ENCODE results near the gene MRAS. TPM values are rescaled to one million over a fixed set of nuclear protein-coding genes. Genes with fewer than 3 reads are reported as not detected.

MRAS gene
- total and polyA plus RNA-seq, 2 of the 13 experiments (the other 11 are each of a cell fraction or from before 2014, with no cell fraction given), result 8.8 to 36.2 TPM

DNA sequence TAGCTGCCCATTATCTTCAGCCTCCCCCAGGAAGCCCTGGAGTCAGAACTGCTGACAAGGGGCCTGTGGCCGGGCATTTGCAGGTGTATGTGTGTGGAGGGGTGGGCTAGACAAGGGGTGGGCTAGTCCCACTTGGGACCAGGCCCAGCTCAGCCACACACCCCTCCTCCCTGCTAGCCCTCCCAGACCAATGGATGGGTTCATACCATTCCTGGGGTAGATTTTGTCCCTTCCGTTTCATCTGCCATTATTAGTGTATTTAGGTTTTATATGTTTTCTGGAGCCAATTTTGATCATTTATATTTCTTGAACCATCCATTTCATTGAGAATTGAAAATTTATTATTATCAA, 42.2 kb downstream of the MRAS start:
- FAIRE-seq (no peak), ATAC-seq (no peak), DNase-seq (ENCODE audit: low spot score) (no peak)
- no peak overlapping the region for H3K4me2 ChIP-seq (ENCODE audit: low read depth, low read length)
- H4K20me1 ChIP-seq (ENCODE audit: insufficient read depth, low read length), result no peaks in the 10 kb centered on the region
- in situ Hi-C loops (cut with HindIII; ENCODE audit: extremely low pct_ligation_motif_present, low pct_unique_long_range_greater_than_20kb), result no loop called here
- BruUV-seq (replicated peaks), result no TSS peak
- H3K36me3 ChIP-seq (replicated peaks in 1 of 2; ENCODE audit: control insufficient read depth in 1 of 2, insufficient read depth in 2 of 2, low read length in 2 of 2), result 0 out of 5 replicates have a peak, but pooled peaks cover 0 to 3% of the 10 kb centered on the region in 2 experiments
- no peak overlapping the region for H3K4me3 ChIP-seq (replicated peaks in 1 of 3; ENCODE audit: insufficient read depth in 1 of 3, low read depth in 2 of 3, low read length in 3 of 3)
- no peaks in the 10 kb centered on the region for H3K9me3 ChIP-seq (ENCODE audit: low read length)
- CTCF ChIA-PET (ENCODE audit: low intra/inter-chr PET ratio, low total read pairs), result no interaction called here
- TF ChIP-seq ZNF264 (CRISPR knock-in tag; IDR thresholded peaks at IDR 0.05) (no peak), FOXJ3 (CRISPR knock-in tag; IDR thresholded peaks at IDR 0.05; ENCODE audit: borderline replicate concordance) (no peak), RARG (CRISPR knock-in tag; IDR thresholded peaks at IDR 0.05; ENCODE audit: low read depth) (no peak), ZSCAN9 (CRISPR knock-in tag; IDR thresholded peaks at IDR 0.05; ENCODE audit: borderline replicate concordance) (no peak), PHF8 (CRISPR knock-in tag; IDR thresholded peaks at IDR 0.05) (no peak), ATF7-NPFF (CRISPR knock-in tag; IDR thresholded peaks at IDR 0.05; ENCODE audit: low read depth) (no peak), ZNF207 (IDR thresholded peaks at IDR 0.05; ENCODE audit: borderline replicate concordance) (no peak), ZNF329 (CRISPR knock-in tag; IDR thresholded peaks at IDR 0.05; ENCODE audit: low read depth) (no peak), RELA (CRISPR knock-in tag; IDR thresholded peaks at IDR 0.05) (no peak), AGO2 (optimal IDR thresholded peaks at IDR 0.05; ENCODE audit: low read depth, low read length) (no peak), ZNF746 (CRISPR knock-in tag; IDR thresholded peaks at IDR 0.05) (no peak), PTBP1 (IDR thresholded peaks at IDR 0.05; ENCODE audit: low read depth, low read length, poor library complexity, severe bottlenecking) (no peak), ZNF850 (CRISPR knock-in tag; conservative IDR thresholded peaks at IDR 0.05) (no peak), NFKBIZ (CRISPR knock-in tag; IDR thresholded peaks at IDR 0.05) (no peak), SP2 (CRISPR knock-in tag; IDR thresholded peaks at IDR 0.05) (no peak), NFKB2 (CRISPR knock-in tag; IDR thresholded peaks at IDR 0.05; ENCODE audit: borderline replicate concordance) (no peak), ZFAT (CRISPR knock-in tag; conservative IDR thresholded peaks at IDR 0.05) (no peak)
- TF ChIP-seq, protein P1, sequence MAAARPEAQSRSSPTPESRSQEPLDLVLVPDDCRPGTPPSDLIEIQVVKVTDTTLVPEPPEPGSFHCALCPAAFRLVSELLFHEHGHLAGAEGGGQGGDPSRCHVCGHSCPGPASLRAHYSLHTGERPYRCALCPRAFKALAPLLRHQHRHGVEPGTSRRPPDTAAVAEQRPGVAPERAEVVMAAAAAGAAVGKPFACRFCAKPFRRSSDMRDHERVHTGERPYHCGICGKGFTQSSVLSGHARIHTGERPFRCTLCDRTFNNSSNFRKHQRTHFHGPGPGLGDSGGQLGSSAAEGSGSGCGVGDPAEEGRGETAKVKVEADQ (CRISPR knock-in tag; IDR thresholded peaks at IDR 0.05; ENCODE audit: borderline replicate concordance), result no peak
- TF ChIP-seq, protein P2, sequence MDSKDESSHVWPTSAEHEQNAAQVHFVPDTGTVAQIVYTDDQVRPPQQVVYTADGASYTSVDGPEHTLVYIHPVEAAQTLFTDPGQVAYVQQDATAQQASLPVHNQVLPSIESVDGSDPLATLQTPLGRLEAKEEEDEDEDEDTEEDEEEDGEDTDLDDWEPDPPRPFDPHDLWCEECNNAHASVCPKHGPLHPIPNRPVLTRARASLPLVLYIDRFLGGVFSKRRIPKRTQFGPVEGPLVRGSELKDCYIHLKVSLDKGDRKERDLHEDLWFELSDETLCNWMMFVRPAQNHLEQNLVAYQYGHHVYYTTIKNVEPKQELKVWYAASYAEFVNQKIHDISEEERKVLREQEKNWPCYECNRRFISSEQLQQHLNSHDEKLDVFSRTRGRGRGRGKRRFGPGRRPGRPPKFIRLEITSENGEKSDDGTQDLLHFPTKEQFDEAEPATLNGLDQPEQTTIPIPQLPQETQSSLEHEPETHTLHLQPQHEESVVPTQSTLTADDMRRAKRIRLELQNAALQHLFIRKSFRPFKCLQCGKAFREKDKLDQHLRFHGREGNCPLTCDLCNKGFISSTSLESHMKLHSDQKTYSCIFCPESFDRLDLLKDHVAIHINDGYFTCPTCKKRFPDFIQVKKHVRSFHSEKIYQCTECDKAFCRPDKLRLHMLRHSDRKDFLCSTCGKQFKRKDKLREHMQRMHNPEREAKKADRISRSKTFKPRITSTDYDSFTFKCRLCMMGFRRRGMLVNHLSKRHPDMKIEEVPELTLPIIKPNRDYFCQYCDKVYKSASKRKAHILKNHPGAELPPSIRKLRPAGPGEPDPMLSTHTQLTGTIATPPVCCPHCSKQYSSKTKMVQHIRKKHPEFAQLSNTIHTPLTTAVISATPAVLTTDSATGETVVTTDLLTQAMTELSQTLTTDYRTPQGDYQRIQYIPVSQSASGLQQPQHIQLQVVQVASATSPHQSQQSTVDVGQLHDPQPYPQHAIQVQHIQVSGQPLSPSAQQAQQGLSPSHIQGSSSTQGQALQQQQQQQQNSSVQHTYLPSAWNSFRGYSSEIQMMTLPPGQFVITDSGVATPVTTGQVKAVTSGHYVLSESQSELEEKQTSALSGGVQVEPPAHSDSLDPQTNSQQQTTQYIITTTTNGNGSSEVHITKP (CRISPR knock-in tag; IDR thresholded peaks at IDR 0.05; ENCODE audit: low read depth), result no peak
- TF ChIP-seq, protein P3, sequence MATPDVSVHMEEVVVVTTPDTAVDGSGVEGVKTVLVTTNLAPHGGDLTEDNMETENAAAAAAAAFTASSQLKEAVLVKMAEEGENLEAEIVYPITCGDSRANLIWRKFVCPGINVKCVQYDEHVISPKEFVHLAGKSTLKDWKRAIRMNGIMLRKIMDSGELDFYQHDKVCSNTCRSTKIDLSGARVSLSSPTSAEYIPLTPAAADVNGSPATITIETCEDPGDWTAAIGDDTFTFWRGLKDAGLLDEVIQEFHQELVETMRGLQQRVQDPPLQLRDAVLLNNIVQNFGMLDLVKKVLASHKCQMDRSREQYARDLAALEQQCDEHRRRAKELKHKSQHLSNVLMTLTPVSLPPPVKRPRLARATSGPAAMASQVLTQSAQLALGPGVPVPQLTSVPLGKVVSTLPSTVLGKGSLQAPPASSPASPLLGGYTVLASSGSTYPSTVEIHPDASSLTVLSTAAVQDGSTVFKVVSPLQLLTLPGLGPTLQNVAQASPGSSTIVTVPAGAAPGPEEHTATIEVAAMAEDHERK (CRISPR knock-in tag; IDR thresholded peaks at IDR 0.05; ENCODE audit: low read depth), result no peak
- intact Hi-C loops (cut with micrococcal nuclease; ENCODE audit: unreplicated experiment), result no loop called here
- no peaks in the 10 kb centered on the region for H3K27me3 ChIP-seq (ENCODE audit: control insufficient read depth in 1 of 2, insufficient read depth in 2 of 2, low read length in 2 of 2)
- WGBS (ENCODE audit: low lambda C conversion rate), result 90% methylated on average over 2 of the region's 2 CpGs
- POLR2A ChIA-PET, result no interaction called here
- no peaks in the 10 kb centered on the region for H3K4me1 ChIP-seq (ENCODE audit: insufficient read depth, low read length)
- no peak overlapping the region for H2AFZ ChIP-seq (ENCODE audit: low read length)
- H3K79me2 ChIP-seq (ENCODE audit: insufficient read depth, low read length), result no peaks in the 10 kb centered on the region
- H3K9ac ChIP-seq (ENCODE audit: insufficient read depth, low read depth, low read length), result no peak overlapping the region
- no peak overlapping the region for H3K27ac ChIP-seq (ENCODE audit: extremely low read length, insufficient read depth, low read length)
